ENCODE measurements around the gene ABCG4. TPM values are rescaled to one million over a fixed set of nuclear protein-coding genes. Genes with fewer than 3 reads are reported as not detected.

Gene ABCG4
- total and polyA plus RNA-seq, 2 donors (not counting 1 experiment from before 2014, with no cell fraction given), result not detected

DNA sequence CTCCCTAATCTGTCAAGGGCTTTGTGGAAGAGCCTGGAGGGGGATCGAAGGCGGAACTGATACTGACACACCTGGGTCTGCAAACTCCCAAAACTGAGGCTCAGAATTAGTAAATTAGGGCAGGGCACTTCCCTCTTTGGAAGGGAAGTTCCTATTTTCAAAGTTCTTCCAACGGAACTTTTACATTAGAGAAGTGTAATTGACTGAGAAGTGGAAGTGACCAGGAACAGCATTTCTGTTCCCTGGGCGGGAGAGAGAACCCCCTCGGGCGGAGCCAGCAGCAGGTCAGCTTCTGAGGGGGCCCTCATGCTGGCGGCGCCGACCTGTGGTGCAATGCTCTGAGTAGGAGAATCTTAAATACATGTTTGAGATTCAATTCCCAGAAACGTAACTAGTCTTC, 56.2 kb downstream of the ABCG4 start:
- Histone ChIP-seq H3K9me3 (ENCODE audit: control extremely low read depth in 1 of 3, control insufficient read depth in 2 of 3, insufficient read depth in 1 of 3, low read length in 2 of 3) (no peaks in the 10 kb centered on the region), H3K27ac (ENCODE audit: low read length in 2 of 2) (no peak overlapping the region), H3K4me1 (ENCODE audit: control insufficient read depth in 2 of 2, insufficient read depth in 2 of 2, low read length in 2 of 2) (peaks cover 18 to 20% of the 10 kb centered on the region in 2 donors), H3K27me3 (replicated peaks in 1 of 4; ENCODE audit: control extremely low read depth in 1 of 4, control insufficient read depth in 3 of 4, insufficient read depth in 4 of 4, low read length in 3 of 4) (no peaks in the 10 kb centered on the region), H3K4me2 (replicated peaks; ENCODE audit: low read depth, low read length, poor library complexity, severe bottlenecking) (peak overlapping the region; percentile 83), H3K4me3 (ENCODE audit: control extremely low read depth in 1 of 5, extremely low read depth in 1 of 5, insufficient read depth in 1 of 5, low read depth in 2 of 5, low read length in 4 of 5) (peak overlapping the region in 1 of 5 experiments; percentile 93), H3K36me3 (replicated peaks in 1 of 2; ENCODE audit: control extremely low read depth in 1 of 2, control insufficient read depth in 1 of 2, extremely low read depth in 1 of 2, insufficient read depth in 2 of 2, low read length in 1 of 2) (no peaks in the 10 kb centered on the region), H3K9ac (ENCODE audit: low read length) (peak overlapping the region; percentile 93), H2AFZ (ENCODE audit: insufficient read depth, low read depth, low read length, poor library complexity, severe bottlenecking) (peak overlapping the region; percentile 93), H3K79me2 (ENCODE audit: control insufficient read depth, insufficient read depth, low read length) (peaks cover 39% of the 10 kb centered on the region), H4K20me1 (ENCODE audit: control insufficient read depth, insufficient read depth, low read length, poor library complexity, severe bottlenecking) (peaks cover 19% of the 10 kb centered on the region)
- intact Hi-C loops (cut with micrococcal nuclease), result loop anchor here (1.0 to 5.0 kb wide), 5 partner anchors 8 to 188 kb away; partner anchors contain the start of genes HINFP, RPS25 and TRAPPC4
- TF ChIP-seq EZH2 (IDR thresholded peaks at IDR 0.05; ENCODE audit: borderline replicate concordance, insufficient read depth, low read depth, low read length, poor library complexity, severe bottlenecking), result no peak
- TF ChIP-seq, protein P1, sequence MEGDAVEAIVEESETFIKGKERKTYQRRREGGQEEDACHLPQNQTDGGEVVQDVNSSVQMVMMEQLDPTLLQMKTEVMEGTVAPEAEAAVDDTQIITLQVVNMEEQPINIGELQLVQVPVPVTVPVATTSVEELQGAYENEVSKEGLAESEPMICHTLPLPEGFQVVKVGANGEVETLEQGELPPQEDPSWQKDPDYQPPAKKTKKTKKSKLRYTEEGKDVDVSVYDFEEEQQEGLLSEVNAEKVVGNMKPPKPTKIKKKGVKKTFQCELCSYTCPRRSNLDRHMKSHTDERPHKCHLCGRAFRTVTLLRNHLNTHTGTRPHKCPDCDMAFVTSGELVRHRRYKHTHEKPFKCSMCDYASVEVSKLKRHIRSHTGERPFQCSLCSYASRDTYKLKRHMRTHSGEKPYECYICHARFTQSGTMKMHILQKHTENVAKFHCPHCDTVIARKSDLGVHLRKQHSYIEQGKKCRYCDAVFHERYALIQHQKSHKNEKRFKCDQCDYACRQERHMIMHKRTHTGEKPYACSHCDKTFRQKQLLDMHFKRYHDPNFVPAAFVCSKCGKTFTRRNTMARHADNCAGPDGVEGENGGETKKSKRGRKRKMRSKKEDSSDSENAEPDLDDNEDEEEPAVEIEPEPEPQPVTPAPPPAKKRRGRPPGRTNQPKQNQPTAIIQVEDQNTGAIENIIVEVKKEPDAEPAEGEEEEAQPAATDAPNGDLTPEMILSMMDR (IDR thresholded peaks at IDR 0.05), result no peak
- POLR2A ChIA-PET, result interaction anchor here (0.9 kb wide), 1 partner anchor 80 kb away, joined by 3 read pairs; no protein-coding TSS in a partner anchor
- Mint-ChIP-seq H3K27ac (peak overlapping the region; percentile 72), H3K27me3 (no peaks in the 10 kb centered on the region), H3K4me3 (peak overlapping the region; percentile 97), H3K9me3 (ENCODE audit: insufficient read depth) (no peaks in the 10 kb centered on the region), H3K4me1 (peaks cover 33% of the 10 kb centered on the region)
- WGBS (ENCODE audit: insufficient coverage), result no CpG with 5 or more reads among the region's 10 CpGs
- ATAC-seq (ENCODE audit: low read depth), result no peak
- CTCF ChIA-PET, result interaction anchor here (0.5 to 3.4 kb wide), 14 partner anchors 8 to 176 kb away, joined by 3 to 41 read pairs (median 4); partner anchors contain the start of genes HINFP, NLRX1 and USP2
- DNase-seq, result peak; percentile 50
